Effector memory CD8-positive, alpha-beta T cell (primary cell): ENCODE measurements around the gene DQX1.

Experiments used
- ATAC-seq: fragments of 150-1000 bp; cut with Tn5 transposase; replicated peaks from 2 replicates; pipeline ENCODE4 v1.10.0; 2021; ENCODE audit warnings: mild to moderate bottlenecking, moderate library complexity
- DNase-seq, 3 experiments: peaks; one replicate each; pipeline ENCODE4 v3.0.0; 2021
- H3K27ac Mint-ChIP-seq, 2 donors: one replicate each; pipeline ENCODE4 v1.8.0; 2022; ENCODE audit warnings: mild to moderate bottlenecking in 2 of 2, mixed read lengths in 2 of 2, moderate library complexity in 2 of 2
- H3K27me3 Mint-ChIP-seq, 2 donors: one replicate each; pipeline ENCODE4 v1.8.0; 2022; ENCODE audit warnings: mixed read lengths in 2 of 2
- H3K36me3 Mint-ChIP-seq: one replicate; pipeline ENCODE4 v1.8.0; 2022; ENCODE audit warnings: mild to moderate bottlenecking, moderate library complexity, mixed read lengths; ENCODE audit not compliant: insufficient read depth
- H3K4me1 Mint-ChIP-seq, 2 donors: one replicate each; pipeline ENCODE4 v1.8.0; 2022; ENCODE audit warnings: low read depth in 2 of 2, mixed read lengths in 2 of 2
- H3K4me3 Mint-ChIP-seq, 2 donors: one replicate each; pipeline ENCODE4 v1.8.0; 2022; ENCODE audit warnings: mild to moderate bottlenecking in 2 of 2, mixed read lengths in 2 of 2, moderate library complexity in 2 of 2
- H3K9me3 Mint-ChIP-seq, 2 donors: one replicate each; pipeline ENCODE4 v1.8.0; 2022; ENCODE audit warnings: mixed read lengths in 2 of 2

DQX1 gene

DNA sequence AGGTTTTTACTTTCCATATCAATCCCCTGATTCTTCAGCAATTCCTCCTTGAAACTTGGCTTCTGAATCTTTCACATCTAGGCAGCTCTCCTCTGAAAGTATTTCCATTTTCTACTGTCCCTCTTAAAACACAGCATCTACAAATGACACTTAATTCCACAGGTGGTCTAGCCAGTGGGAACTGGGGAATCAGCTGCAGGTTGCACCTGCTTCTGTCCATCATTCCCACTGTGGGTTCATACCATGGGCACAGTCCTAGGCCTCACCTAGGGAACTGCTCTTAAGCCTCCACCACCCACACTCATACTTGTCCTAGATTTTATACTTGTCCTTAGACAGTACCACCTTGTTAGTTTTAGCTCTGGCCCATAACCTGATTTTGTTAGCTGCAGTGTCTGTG is 25.5 kb upstream of the DQX1 start:
- H3K27ac Mint-ChIP-seq, result no peak overlapping the region
- DNase-seq (no peak), ATAC-seq (no peak)
- H3K9me3 Mint-ChIP-seq, result no peaks in the 10 kb centered on the region
- no peak overlapping the region for H3K4me3 Mint-ChIP-seq
- peaks cover 15 to 17% of the 10 kb centered on the region in 2 donors for H3K4me1 Mint-ChIP-seq
- H3K36me3 Mint-ChIP-seq, result peaks cover 20% of the 10 kb centered on the region
- H3K27me3 Mint-ChIP-seq, result peaks cover 33 to 49% of the 10 kb centered on the region in 2 donors

GRCh38 chr2:74550231-74550630 is 24.2 kb upstream of the DQX1 start:
- DNase-seq (no peak), ATAC-seq (no peak)
- Mint-ChIP-seq H3K4me3 (no peak overlapping the region), H3K27ac (no peak overlapping the region), H3K27me3 (peaks cover 33 to 49% of the 10 kb centered on the region in 2 donors), H3K36me3 (peaks cover 17% of the 10 kb centered on the region), H3K9me3 (no peaks in the 10 kb centered on the region), H3K4me1 (peaks cover 11 to 14% of the 10 kb centered on the region in 2 donors)

GRCh38 chr2:74548900-74549826 is 23.1 kb upstream of the DQX1 start:
- H3K27me3 Mint-ChIP-seq, result peaks cover 33 to 49% of the 10 kb centered on the region in 2 donors
- H3K36me3 Mint-ChIP-seq, result peaks cover 9% of the 10 kb centered on the region
- H3K27ac Mint-ChIP-seq, result no peak overlapping the region
- H3K4me3 Mint-ChIP-seq, result peak overlapping the region; percentile 51 to 58
- H3K4me1 Mint-ChIP-seq, result peaks cover 10 to 11% of the 10 kb centered on the region in 2 donors
- ATAC-seq (peak; percentile 42), DNase-seq (no peak)
- no peaks in the 10 kb centered on the region for H3K9me3 Mint-ChIP-seq

DNA sequence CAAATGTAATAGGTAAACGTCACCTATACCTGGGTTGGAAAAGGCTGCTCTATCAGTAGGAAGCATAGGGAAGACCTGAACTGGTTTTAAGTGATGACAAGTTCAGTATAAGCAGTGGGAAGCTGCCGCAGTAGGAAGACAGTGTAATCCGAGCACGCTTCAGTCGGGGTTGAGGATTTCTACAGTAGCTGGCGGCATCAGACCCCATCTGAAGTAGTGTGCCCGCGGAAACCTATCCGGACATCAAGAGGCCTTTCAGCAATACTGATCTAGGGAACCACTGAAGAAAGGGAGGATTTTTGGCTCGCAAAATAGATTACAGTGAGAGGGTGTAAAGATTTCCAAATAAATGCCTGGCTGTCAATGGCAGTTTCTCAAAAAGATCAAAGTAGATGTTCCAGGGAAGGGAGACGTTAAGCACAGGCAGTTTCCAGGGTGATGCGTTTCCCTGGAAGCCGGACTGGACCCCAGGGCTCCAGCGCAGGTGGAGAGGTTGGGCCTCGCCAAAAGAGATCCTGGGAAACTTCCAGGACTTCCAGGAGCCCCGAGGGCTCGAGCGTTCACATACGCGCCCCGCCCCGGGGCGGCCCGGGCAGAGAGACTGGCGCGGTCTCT is 22.4 kb upstream of the DQX1 start:
- ATAC-seq, result no peak
- Mint-ChIP-seq H3K4me3 (peak overlapping the region; percentile 58 to 59), H3K4me1 (peaks cover 6 to 9% of the 10 kb centered on the region in 2 donors), H3K27ac (no peak overlapping the region), H3K9me3 (no peaks in the 10 kb centered on the region), H3K36me3 (peaks cover 2% of the 10 kb centered on the region), H3K27me3 (peaks cover 33 to 49% of the 10 kb centered on the region in 2 donors)
- DNase-seq, result no peak

DNA sequence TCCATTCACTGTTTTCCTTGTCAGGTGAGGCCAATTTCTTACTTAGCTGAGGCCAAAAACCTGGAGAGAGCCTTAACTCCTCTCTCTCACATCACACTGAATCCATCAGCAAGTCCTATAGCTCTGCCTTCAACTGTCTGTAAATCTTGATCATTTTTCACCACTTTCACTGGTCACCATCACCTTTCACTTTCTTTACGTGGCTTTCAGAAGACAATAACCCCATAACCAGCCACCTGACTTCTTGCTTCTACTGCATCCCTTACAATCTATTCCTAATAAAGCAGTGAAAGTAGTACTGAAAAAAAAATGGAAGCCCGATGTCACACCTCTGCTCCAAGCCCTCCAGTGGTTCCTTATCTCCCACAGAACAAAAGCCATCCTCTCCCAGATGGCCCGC is 20.0 kb upstream of the DQX1 start:
- Mint-ChIP-seq H3K36me3 (no peaks in the 10 kb centered on the region), H3K4me3 (no peak overlapping the region), H3K27me3 (peaks cover 40 to 50% of the 10 kb centered on the region in 2 donors), H3K27ac (no peak overlapping the region), H3K9me3 (no peaks in the 10 kb centered on the region), H3K4me1 (peaks cover 0 to 9% of the 10 kb centered on the region in 2 donors)
- ATAC-seq (no peak), DNase-seq (no peak)

- DNase-seq (no peak), ATAC-seq (no peak)
- Mint-ChIP-seq H3K36me3 (no peaks in the 10 kb centered on the region), H3K27me3 (peaks cover 30 to 42% of the 10 kb centered on the region in 2 donors), H3K4me3 (no peak overlapping the region), H3K27ac (no peak overlapping the region), H3K4me1 (peaks cover 0 to 8% of the 10 kb centered on the region in 2 donors), H3K9me3 (no peaks in the 10 kb centered on the region)
These were observed 18.6 kb upstream of the DQX1 start for GRCh38 chr2:74544634-74545033.

GRCh38 chr2:74542978-74543377 is 16.9 kb upstream of the DQX1 start:
- no peak overlapping the region for H3K4me3 Mint-ChIP-seq
- ATAC-seq, result no peak
- H3K27ac Mint-ChIP-seq, result no peak overlapping the region

GRCh38 chr2:74540291-74540690 is 14.3 kb upstream of the DQX1 start:
- DNase-seq, result no peak
- H3K27me3 Mint-ChIP-seq, result peaks cover 43 to 45% of the 10 kb centered on the region in 2 donors
- H3K9me3 Mint-ChIP-seq, result no peaks in the 10 kb centered on the region
- peaks cover 0 to 3% of the 10 kb centered on the region in 2 donors for H3K4me1 Mint-ChIP-seq
- no peak for ATAC-seq
- H3K27ac Mint-ChIP-seq, result no peak overlapping the region
- H3K4me3 Mint-ChIP-seq, result no peak overlapping the region
- H3K36me3 Mint-ChIP-seq, result peaks cover 4% of the 10 kb centered on the region

More at GRCh38 chr2:74542978-74543377, 16.9 kb upstream of the DQX1 start:
- no peak for DNase-seq
- peaks cover 0 to 3% of the 10 kb centered on the region in 2 donors for H3K4me1 Mint-ChIP-seq
- H3K27me3 Mint-ChIP-seq, result peaks cover 33 to 46% of the 10 kb centered on the region in 2 donors
- H3K9me3 Mint-ChIP-seq, result no peaks in the 10 kb centered on the region
- H3K36me3 Mint-ChIP-seq, result peaks cover 4% of the 10 kb centered on the region

GRCh38 chr2:74538881-74539339 is 12.9 kb upstream of the DQX1 start:
- Mint-ChIP-seq H3K36me3 (peaks cover 4% of the 10 kb centered on the region), H3K9me3 (no peaks in the 10 kb centered on the region), H3K4me3 (no peak overlapping the region), H3K4me1 (peaks cover 0 to 3% of the 10 kb centered on the region in 2 donors), H3K27ac (no peak overlapping the region), H3K27me3 (peaks cover 43 to 45% of the 10 kb centered on the region in 2 donors)
- ATAC-seq (no peak), DNase-seq (no peak)

GRCh38 chr2:74537140-74537539 is 11.1 kb upstream of the DQX1 start:
- peaks cover 4% of the 10 kb centered on the region for H3K36me3 Mint-ChIP-seq
- H3K27me3 Mint-ChIP-seq, result peaks cover 30 to 37% of the 10 kb centered on the region in 2 donors
- no peaks in the 10 kb centered on the region for H3K9me3 Mint-ChIP-seq
- H3K4me3 Mint-ChIP-seq, result no peak overlapping the region
- H3K27ac Mint-ChIP-seq, result no peak overlapping the region
- peaks cover 2 to 5% of the 10 kb centered on the region in 2 donors for H3K4me1 Mint-ChIP-seq
- ATAC-seq (no peak), DNase-seq (no peak)

DNA sequence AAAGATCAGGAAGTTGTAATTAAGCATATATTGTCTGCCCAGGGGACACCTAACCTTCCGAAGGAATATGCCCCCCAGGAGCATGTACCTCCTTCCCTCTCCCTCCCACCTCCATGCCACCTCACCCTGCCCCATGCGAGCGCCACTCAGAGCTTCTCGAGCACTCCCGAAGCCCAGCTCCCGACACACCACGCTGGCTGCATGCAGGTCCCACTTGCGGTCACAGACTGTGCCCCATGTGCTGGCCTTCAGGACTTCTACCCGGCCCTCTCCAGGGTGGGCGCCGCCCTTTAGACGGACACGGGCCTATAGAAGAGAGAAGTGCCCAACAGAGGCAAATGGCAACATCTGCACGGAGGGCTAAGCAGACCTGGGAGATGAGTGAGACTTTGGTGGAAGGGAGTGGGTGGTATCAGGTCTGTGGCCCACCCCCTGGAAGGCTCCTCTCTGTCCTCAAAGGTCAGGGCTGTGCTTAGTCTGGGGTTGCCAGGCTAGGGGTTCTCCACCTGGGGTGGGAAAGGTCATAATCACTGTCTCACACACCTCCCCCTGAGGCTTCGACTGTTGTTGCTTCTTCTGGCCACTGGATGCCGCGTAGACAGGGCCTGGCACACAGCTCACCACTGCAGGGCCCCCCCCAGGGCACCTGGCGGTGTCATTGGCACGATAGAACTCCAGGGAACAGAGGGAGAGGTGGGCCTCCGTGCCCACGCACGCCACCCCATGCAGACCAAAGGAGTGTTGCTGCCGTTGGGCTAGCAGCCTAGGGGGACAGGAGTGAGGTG is 10.3 kb upstream of the DQX1 start:
- Mint-ChIP-seq H3K36me3 (peaks cover 4% of the 10 kb centered on the region), H3K27ac (peak overlapping the region in 1 of 2 donors; percentile 52), H3K4me3 (no peak overlapping the region), H3K4me1 (peaks cover 7 to 10% of the 10 kb centered on the region in 2 donors), H3K27me3 (peaks cover 28 to 34% of the 10 kb centered on the region in 2 donors), H3K9me3 (no peaks in the 10 kb centered on the region)
- ATAC-seq, result no peak
- no peak for DNase-seq

DNA sequence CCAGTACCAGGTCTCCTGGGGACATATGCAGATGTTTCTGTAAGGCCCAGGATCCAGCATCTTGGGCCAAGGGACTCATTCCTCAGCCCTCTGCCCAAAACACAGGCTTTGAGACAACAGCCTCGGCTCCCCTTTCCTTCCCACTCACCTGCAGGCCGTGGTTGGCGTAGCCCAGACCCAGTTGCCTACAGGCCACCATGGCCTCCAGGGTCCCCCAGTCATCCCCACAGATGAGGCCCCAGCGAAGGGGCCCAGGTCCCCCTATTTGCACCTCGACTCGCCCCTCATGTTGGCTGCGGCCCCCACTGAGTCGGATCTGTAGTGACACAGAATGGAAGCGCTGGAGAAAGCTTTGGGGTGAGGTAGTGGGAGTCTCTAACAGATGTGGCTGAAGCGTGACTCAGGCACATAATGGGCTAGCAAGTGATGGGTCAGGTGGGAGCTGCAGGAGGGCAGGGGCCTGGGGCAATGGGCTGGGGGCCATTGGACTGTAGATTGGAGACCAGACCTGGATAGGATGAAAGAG is 9.5 kb upstream of the DQX1 start:
- H3K4me1 Mint-ChIP-seq, result peaks cover 15 to 18% of the 10 kb centered on the region in 2 donors
- no peak overlapping the region for H3K4me3 Mint-ChIP-seq
- peak overlapping the region in 1 of 2 donors; percentile 52 for H3K27ac Mint-ChIP-seq
- H3K36me3 Mint-ChIP-seq, result peaks cover 5% of the 10 kb centered on the region
- no peak for DNase-seq
- no peak for ATAC-seq
- H3K9me3 Mint-ChIP-seq, result no peaks in the 10 kb centered on the region
- peaks cover 28 to 34% of the 10 kb centered on the region in 2 donors for H3K27me3 Mint-ChIP-seq

DNA sequence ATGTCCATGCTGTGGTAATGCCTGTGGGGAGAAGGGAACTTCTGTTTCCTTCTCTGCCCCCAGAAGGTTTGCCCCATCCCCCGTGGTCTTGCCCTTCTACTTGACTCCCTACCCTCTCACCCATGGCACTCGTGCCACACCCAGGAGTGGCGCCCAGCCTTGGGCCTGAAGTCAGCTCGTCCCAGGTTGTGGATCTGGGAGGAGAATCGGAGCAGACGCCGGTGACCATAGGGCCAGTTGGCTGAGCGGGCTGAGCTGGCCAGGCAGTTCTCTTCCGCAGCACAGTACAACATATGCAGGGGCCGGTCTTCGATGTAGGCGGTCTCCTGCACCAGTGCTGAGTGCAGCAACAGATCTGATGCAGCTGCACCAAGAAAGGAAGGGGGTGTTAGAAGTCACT is 8.4 kb upstream of the DQX1 start:
- peaks cover 15% of the 10 kb centered on the region for H3K36me3 Mint-ChIP-seq
- H3K27me3 Mint-ChIP-seq, result peaks cover 22 to 26% of the 10 kb centered on the region in 2 donors
- no peak overlapping the region for H3K27ac Mint-ChIP-seq
- H3K4me3 Mint-ChIP-seq, result no peak overlapping the region
- peaks cover 15 to 21% of the 10 kb centered on the region in 2 donors for H3K4me1 Mint-ChIP-seq
- ATAC-seq (no peak), DNase-seq (no peak)
- H3K9me3 Mint-ChIP-seq, result no peaks in the 10 kb centered on the region
